HT-29 (cell line): ENCODE data around the gene YJEFN3. TPM values are rescaled to one million over a fixed set of nuclear protein-coding genes. Genes with fewer than 3 reads are reported as not detected.
A peak's percentile ranks its signal among the peaks of the same experiment; 100 is the strongest.

ENCODE experiments used
- DNase-seq: peaks from one replicate; pipeline ENCODE4 v3.0.0-alpha.2; 2015; ENCODE audit warnings: low spot score
- total RNA-seq: library from RNA; depleted of rRNA; stranded (reverse); fragments of >200 nt; shearing (Covaris generic); gene quantifications from 2 replicates; pipeline ENCODE4 v1.2.3, GENCODE V29; 2014; rRNA removed

Gene YJEFN3
- 1.0 and 1.9 TPM in 2 replicates for total RNA-seq

GRCh38 chr19:19528721-19529490, at the start of gene YJEFN3:
Gene YJEFN3, plus strand, starts transcription at chr19:19528911. Its CDS starts 22 bp downstream, at chr19:19528933.
- DNase-seq = no peak

- no peak for DNase-seq
These were observed 48.0 kb upstream of the YJEFN3 start for GRCh38 chr19:19480688-19481087.

- DNase-seq = no peak
These were observed 45.7 kb upstream of the YJEFN3 start for GRCh38 chr19:19482809-19483596.

- DNase-seq = no peak
These were observed 43.3 kb upstream of the YJEFN3 start for GRCh38 chr19:19485161-19485997.

GRCh38 chr19:19485998-19486290, 42.8 kb upstream of the YJEFN3 start:
- DNase-seq = no peak

- DNase-seq = no peak
These were observed 42.2 kb upstream of the YJEFN3 start for GRCh38 chr19:19486343-19487076.

GRCh38 chr19:19487077-19487949, 41.4 kb upstream of the YJEFN3 start:
- DNase-seq = no peak

- DNase-seq = no peak
These were observed 40.5 kb upstream of the YJEFN3 start for GRCh38 chr19:19487950-19488874.

GRCh38 chr19:19488875-19489690, 39.6 kb upstream of the YJEFN3 start:
- DNase-seq = peak; percentile 53

- no peak for DNase-seq
These were observed 38.9 kb upstream of the YJEFN3 start for GRCh38 chr19:19489804-19490204.

- DNase-seq = peak; percentile 78
These were observed 38.3 kb upstream of the YJEFN3 start for GRCh38 chr19:19490214-19490968.

GRCh38 chr19:19491321-19492025, 37.2 kb upstream of the YJEFN3 start:
- DNase-seq = no peak

GRCh38 chr19:19492026-19492610, 36.6 kb upstream of the YJEFN3 start:
- no peak for DNase-seq

- DNase-seq = no peak
These were observed 34.7 kb upstream of the YJEFN3 start for GRCh38 chr19:19493841-19494546.

GRCh38 chr19:19495614-19496603, 32.8 kb upstream of the YJEFN3 start:
- DNase-seq = no peak
